Measurements from ENCODE around the gene DPH3.

GRCh38 chr3:16231983-16232382 lies 32.8 kb downstream of the DPH3 start:
- TF ChIP-seq CTCF (IDR thresholded peaks at IDR 0.05; ENCODE audit: extremely low read depth in 1 of 2, insufficient read depth in 1 of 2, low read depth in 1 of 2, low read length in 2 of 2), result no peak
- TF ChIP-seq POLR2AphosphoS5 (IDR thresholded peaks at IDR 0.05; ENCODE audit: insufficient read depth, low read depth, low read length), result no peak
